Activated CD8-positive, alpha-beta T cell treated with anti-CD3 and anti-CD28 coated beads for 36 hours (primary cell): ENCODE data around the gene IL1RN. TPM values are rescaled to one million over a fixed set of nuclear protein-coding genes. Genes with fewer than 3 reads are reported as not detected.

Source experiments
- ATAC-seq: fragments of 200-7000 bp; cut with Tn5 transposase; one replicate; pipeline ENCODE4 v1.10.0; 2021; ENCODE audit warnings: mild to moderate bottlenecking, moderate library complexity
- CTCF ChIA-PET: fragments of 350-600 bp; sonication (Branson Sonifier 250); formaldehyde crosslinking; loops from one replicate; lab custom pipeline; 2021; ENCODE audit warnings: antibody characterized with exemption; lab: Charles Lee
- POLR2A ChIA-PET: fragments of 350-600 bp; sonication (Branson Sonifier 250); formaldehyde crosslinking; loops from one replicate; lab custom pipeline; 2021; ENCODE audit warnings: antibody characterized with exemption; lab: Charles Lee
- DNase-seq: peaks from one replicate; pipeline ENCODE4 v3.0.0-alpha.2; 2020
- H3K27ac Mint-ChIP-seq: one replicate; pipeline ENCODE4 v1.8.0; 2021; ENCODE audit warnings: mild to moderate bottlenecking, mixed read lengths
- H3K27me3 Mint-ChIP-seq: one replicate; pipeline ENCODE4 v1.8.0; 2021; ENCODE audit warnings: mixed read lengths
- H3K36me3 Mint-ChIP-seq: one replicate; pipeline ENCODE4 v1.8.0; 2021; ENCODE audit warnings: low read depth, mixed read lengths
- H3K4me1 Mint-ChIP-seq: one replicate; pipeline ENCODE4 v1.8.0; 2021; ENCODE audit warnings: low read depth, mixed read lengths
- H3K4me3 Mint-ChIP-seq: one replicate; pipeline ENCODE4 v1.8.0; 2021; ENCODE audit warnings: mild to moderate bottlenecking, moderate library complexity, mixed read lengths
- H3K9me3 Mint-ChIP-seq: one replicate; pipeline ENCODE4 v1.8.0; 2021; ENCODE audit warnings: mixed read lengths
- intact Hi-C: fragments of 100-400 bp; cut with micrococcal nuclease; formaldehyde crosslinking; loops from one replicate; pipeline ENCODE4 v1.10.0; 2022
- total RNA-seq, 2 experiments: library from RNA; stranded (reverse); gene quantifications; one replicate each; pipeline ENCODE4 v1.2.3, GENCODE V29; 2021
- TF ChIP-seq, protein P1 (sequence below): fragments of 200-600 bp; IDR thresholded peaks from one replicate; pipeline ENCODE4 v1.8.0; 2022; ENCODE audit warnings: antibody characterized with exemption, mild to moderate bottlenecking

Gene IL1RN
- total RNA-seq, 2 experiments from 2014 or later = 0.50 to 0.85 TPM

DNA sequence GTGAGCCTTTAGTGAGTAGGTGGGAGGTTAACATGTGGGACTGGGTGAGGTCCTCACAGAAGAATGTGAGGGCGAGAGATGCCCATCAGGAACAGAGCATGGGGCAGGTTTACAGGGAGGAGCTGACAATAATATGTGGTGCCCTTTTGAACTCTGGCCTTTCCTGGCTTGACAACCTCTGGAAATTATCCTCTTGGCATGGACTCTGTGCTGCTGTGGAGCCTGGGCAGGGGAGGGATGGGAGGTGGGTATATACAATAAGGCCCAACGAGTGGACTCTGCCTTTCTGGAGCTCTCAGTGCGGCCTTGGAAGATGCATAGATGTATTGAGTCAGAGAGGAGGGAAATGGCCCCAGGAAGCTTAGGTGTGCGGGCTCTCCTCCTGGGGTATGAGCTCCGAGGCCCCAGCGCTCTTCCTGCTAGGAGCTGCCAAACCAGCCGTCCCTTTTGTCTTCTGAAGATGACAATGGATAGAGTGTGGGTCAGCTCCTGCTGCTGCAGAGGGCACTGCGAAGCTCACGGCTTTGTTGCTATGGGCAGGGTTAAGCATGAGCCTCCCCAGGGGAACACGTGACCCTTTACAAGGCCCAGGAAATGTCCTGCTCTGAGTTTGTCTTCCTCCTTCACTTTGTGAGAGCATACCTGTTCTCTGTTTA lies 37.7 kb downstream of the IL1RN start:
- TF ChIP-seq, protein P1, sequence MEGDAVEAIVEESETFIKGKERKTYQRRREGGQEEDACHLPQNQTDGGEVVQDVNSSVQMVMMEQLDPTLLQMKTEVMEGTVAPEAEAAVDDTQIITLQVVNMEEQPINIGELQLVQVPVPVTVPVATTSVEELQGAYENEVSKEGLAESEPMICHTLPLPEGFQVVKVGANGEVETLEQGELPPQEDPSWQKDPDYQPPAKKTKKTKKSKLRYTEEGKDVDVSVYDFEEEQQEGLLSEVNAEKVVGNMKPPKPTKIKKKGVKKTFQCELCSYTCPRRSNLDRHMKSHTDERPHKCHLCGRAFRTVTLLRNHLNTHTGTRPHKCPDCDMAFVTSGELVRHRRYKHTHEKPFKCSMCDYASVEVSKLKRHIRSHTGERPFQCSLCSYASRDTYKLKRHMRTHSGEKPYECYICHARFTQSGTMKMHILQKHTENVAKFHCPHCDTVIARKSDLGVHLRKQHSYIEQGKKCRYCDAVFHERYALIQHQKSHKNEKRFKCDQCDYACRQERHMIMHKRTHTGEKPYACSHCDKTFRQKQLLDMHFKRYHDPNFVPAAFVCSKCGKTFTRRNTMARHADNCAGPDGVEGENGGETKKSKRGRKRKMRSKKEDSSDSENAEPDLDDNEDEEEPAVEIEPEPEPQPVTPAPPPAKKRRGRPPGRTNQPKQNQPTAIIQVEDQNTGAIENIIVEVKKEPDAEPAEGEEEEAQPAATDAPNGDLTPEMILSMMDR = no peak
- Mint-ChIP-seq H3K36me3 (peaks cover 9% of the 10 kb centered on the region), H3K9me3 (peaks cover 3% of the 10 kb centered on the region), H3K4me3 (no peak overlapping the region), H3K27ac (no peak overlapping the region), H3K27me3 (no peaks in the 10 kb centered on the region), H3K4me1 (peaks cover 56% of the 10 kb centered on the region)
- ATAC-seq (no peak), DNase-seq (no peak)
- POLR2A ChIA-PET = interaction anchor here (0.7 to 5.3 kb wide), 3 partner anchors 8 to 32 kb away, joined by 3 to 58 read pairs (median 24); partner anchors contain the start of gene PSD4
- CTCF ChIA-PET = interaction anchor here (0.8 to 7.5 kb wide), 6 partner anchors 9 to 39 kb away, joined by 3 to 75 read pairs (median 8); partner anchors contain the start of genes IL1RN and PSD4
- intact Hi-C loops = no loop called here

DNA sequence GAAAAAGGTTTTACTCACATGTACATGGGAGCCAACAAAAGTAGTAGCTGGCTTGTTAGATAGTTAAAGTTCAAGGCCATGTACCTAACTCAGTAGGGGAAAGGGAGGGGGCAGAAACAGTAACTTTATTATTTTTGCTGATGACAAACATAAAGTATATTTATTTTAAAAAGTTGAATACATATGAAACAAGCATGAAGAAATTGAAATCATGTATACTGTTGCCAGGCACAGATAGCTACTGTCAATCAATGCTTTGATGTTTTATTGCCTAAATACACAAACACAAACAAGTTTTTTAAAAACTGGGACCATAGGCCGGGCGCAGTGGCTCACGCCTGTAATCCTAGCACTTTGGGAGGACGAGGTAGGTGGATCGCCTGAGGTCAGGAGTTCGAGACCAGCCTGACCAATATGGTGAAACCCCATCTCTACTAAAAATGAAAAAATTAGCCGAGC lies 38.8 kb downstream of the IL1RN start:
- no peak overlapping the region for H3K4me3 Mint-ChIP-seq
- intact Hi-C loops = no loop called here
- POLR2A ChIA-PET = interaction anchor here (1.2 to 5.3 kb wide), 3 partner anchors 8 to 17 kb away, joined by 3 to 58 read pairs (median 24); partner anchors contain the start of gene PSD4
- no peak for DNase-seq
- peak overlapping the region; percentile 96 for H3K27ac Mint-ChIP-seq
- H3K4me1 Mint-ChIP-seq = peaks cover 59% of the 10 kb centered on the region
- peaks cover 6% of the 10 kb centered on the region for H3K9me3 Mint-ChIP-seq
- H3K36me3 Mint-ChIP-seq = peaks cover 13% of the 10 kb centered on the region
- no peaks in the 10 kb centered on the region for H3K27me3 Mint-ChIP-seq
- TF ChIP-seq, protein P1 = no peak
- no peak for ATAC-seq
- CTCF ChIA-PET = interaction anchor here (2.0 to 7.5 kb wide), 5 partner anchors 8 to 38 kb away, joined by 6 to 75 read pairs (median 8); partner anchors contain the start of gene PSD4

DNA sequence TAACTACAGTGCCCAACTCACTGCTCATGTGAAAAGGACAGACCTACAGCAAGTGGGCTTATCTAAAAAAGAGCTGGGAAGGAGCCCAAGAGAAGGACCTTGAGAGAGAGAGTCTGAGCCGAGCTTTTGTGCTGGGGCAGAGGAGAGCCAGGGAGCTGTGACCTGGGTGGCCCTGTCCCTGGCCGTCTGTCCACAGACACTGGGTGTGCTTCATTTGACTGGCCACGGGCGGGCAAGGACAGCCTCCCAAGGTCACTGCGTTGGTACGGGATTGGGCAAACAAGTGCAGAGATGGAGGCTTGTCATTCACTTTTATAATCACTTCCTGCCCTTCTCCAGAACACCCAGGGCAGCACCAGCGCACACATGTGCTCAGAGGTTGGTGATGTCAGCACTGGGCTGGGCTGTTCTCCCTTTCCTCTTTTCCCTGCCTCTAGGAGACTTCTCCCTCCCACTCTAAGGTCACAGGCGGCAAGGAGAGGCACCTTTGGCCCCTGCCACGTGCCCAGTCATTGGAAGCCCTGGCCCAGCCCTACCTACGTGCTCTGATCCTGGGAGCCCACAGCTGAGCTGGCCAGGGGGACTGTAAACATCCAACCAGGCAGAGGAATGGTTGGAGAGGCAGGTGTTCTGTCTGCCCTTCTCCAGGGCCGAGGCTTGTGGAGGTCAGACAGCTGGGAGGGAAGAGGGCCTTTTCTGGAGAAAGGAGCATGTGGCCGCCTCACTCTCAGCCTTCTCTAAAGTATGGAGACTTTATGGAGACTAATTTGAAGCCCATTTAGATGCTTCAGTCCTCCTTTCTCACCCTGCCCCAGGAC lies 39.9 kb downstream of the IL1RN start:
- ChIA-PET POLR2A (interaction anchor here (0.6 to 5.3 kb wide), 4 partner anchors 7 to 26 kb away, joined by 3 to 58 read pairs (median 14); partner anchors contain the start of gene PSD4), CTCF (interaction anchor here (2.0 to 7.5 kb wide), 2 partner anchors 10 to 29 kb away, joined by 6 to 75 read pairs; no protein-coding TSS in a partner anchor)
- TF ChIP-seq, protein P1 = no peak
- DNase-seq (peak; percentile 60), ATAC-seq (peak; percentile 76)
- peaks cover 10% of the 10 kb centered on the region for H3K9me3 Mint-ChIP-seq
- H3K36me3 Mint-ChIP-seq = peaks cover 23% of the 10 kb centered on the region
- peak overlapping the region; percentile 96 for H3K27ac Mint-ChIP-seq
- H3K4me3 Mint-ChIP-seq = peak overlapping the region; percentile 51
- H3K4me1 Mint-ChIP-seq = peaks cover 70% of the 10 kb centered on the region
- intact Hi-C loops = no loop called here
- no peaks in the 10 kb centered on the region for H3K27me3 Mint-ChIP-seq

DNA sequence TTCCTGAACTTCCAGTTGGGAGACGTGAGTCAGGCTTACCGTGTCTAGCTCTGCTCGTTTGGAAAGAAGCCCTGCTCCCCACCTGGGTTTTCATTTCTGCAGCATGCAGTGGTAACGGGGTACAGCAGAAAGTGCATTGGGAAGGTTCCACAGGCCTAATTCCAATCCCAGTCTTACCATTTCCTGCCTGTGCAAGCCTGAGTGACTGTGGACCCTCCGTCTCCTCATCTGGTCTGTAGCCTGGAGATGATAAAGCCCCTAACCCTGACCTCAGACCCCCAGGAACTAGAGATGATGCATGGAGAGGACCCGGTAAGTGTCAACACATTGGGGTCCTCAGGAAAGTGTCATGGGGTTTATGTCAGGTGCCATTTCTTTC lies 40.6 kb downstream of the IL1RN start:
- POLR2A ChIA-PET = interaction anchor here (3.9 kb wide), 1 partner anchor 11 kb away, joined by 24 read pairs; no protein-coding TSS in a partner anchor
- DNase-seq (no peak), ATAC-seq (no peak)
- Mint-ChIP-seq H3K9me3 (peaks cover 10% of the 10 kb centered on the region), H3K27ac (peak overlapping the region; percentile 96), H3K36me3 (peaks cover 28% of the 10 kb centered on the region), H3K4me3 (peak overlapping the region; percentile 51), H3K4me1 (peaks cover 70% of the 10 kb centered on the region), H3K27me3 (no peaks in the 10 kb centered on the region)
- CTCF ChIA-PET = interaction anchor here (2.0 to 7.5 kb wide), 2 partner anchors 10 to 30 kb away, joined by 6 to 75 read pairs; no protein-coding TSS in a partner anchor
- intact Hi-C loops = no loop called here
- TF ChIP-seq, protein P1 = no peak
